ENCODE results near the gene FZD8. TPM values are rescaled to one million over a fixed set of nuclear protein-coding genes. Genes with fewer than 3 reads are reported as not detected.

Gene FZD8
- total RNA-seq, 4 donors from 2014 or later, result 12.4 to 21.5 (median 19.9) TPM

DNA sequence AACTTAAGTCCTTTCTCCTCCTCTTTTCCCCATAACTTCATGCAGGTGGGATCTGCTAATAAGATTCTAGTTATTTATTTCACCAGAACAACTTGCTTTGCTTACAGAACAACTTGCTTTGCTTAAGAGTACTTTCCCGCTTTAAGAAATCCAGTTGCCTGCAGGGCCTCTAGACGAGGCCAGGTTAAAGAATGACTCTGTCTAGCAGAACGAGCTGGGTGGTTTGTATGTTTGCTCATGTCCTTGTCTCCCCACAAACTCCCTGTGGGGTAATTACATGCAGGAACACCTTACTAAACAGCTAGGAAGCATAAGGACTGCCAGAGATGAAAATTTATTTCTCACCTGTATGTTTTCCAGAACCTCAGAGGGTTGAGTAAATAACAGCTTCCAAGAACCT lies 8.8 kb upstream of the FZD8 start:
- Histone ChIP-seq H3K27me3 (no peaks in the 10 kb centered on the region), H3K4me3 (replicated peaks in 1 of 3) (no peak overlapping the region), H3K27ac (no peak overlapping the region), H3K36me3 (no peaks in the 10 kb centered on the region), H3K4me1 (no peaks in the 10 kb centered on the region), H3K9me3 (no peaks in the 10 kb centered on the region)
- whole genome bisulfite sequencing, 2 donors, result 91 to 93% methylated on average over 3 of the region's 3 CpGs
- intact Hi-C loops (cut with DNase I), result no loop called here
- TF ChIP-seq CTCF (IDR thresholded peaks at IDR 0.05) (no peak), POLR2A (IDR thresholded peaks at IDR 0.05) (no peak)
- DNase-seq, result no peak

GRCh38 chr10:35644050-35644950 lies 2.2 kb upstream of the FZD8 start:
- H3K36me3 ChIP-seq, result no peaks in the 10 kb centered on the region
- H3K27me3 ChIP-seq, result no peaks in the 10 kb centered on the region
- peaks cover 6 to 18% of the 10 kb centered on the region in 2 donors for H3K4me1 ChIP-seq
- 8 to 13% methylated on average over 13 of the region's 13 CpGs for WGBS, 2 donors
- TF ChIP-seq POLR2A (IDR thresholded peaks at IDR 0.05) (no peak), CTCF (IDR thresholded peaks at IDR 0.05) (no peak)
- peak overlapping the region; percentile 76 to 90 (median 88) for H3K27ac ChIP-seq
- no peaks in the 10 kb centered on the region for H3K9me3 ChIP-seq
- peak overlapping the region in 2 of 3 donors; percentile 63 to 84 for H3K4me3 ChIP-seq (replicated peaks in 1 of 3)
- intact Hi-C loops (cut with DNase I), result no loop called here
- DNase-seq, result peak; percentile 58 to 60

DNA sequence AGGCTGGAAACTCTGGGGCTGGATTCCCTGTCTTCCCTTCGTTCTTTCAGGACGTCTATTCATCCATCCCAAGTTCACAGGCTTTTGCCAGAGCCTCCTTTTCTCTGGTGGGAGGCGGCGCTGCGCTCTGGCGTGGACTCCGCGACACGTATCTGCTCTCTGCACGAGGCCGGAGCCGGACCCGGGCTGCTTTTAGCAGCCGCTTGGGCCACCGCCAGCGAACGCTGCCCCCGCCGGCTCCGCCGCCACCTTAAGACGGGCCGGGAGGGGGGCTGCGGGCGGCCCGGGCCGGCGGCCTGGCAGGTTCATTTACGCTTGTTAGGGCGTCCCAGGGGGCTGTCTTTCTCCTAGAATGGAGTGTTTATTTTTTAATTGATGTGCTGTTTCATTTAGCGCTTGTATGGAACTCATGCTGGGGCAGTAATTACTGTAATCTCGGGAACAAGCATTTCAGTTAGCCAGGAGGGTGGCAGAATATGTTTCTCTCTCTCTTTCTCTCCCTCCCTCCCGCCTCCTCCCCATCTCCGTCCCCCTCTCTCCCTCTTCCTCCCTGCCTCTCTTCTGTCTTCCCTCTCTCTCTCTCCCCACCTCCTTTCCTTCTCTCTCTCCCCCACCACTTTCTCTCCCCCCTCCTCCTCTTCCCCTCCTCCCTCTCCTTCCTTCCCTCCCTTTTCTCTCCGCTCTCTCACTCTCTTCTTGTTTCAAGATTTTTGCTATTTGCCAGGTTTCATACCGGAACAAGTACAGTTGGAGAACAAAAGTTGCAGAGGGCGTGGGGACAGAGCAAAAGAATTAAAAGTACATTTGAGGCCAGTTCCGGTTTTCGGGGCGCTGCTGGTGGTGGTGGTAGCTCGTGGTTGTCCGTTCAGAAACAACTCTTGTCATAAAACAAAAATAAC lies 1.3 kb upstream of the FZD8 start:
- intact Hi-C loops (cut with DNase I), result no loop called here
- Histone ChIP-seq H3K36me3 (no peaks in the 10 kb centered on the region), H3K27me3 (no peaks in the 10 kb centered on the region), H3K4me1 (peaks cover 13 to 24% of the 10 kb centered on the region in 2 donors), H3K27ac (peak overlapping the region; percentile 76 to 90 (median 88)), H3K9me3 (no peaks in the 10 kb centered on the region), H3K4me3 (replicated peaks in 1 of 3) (peak overlapping the region; percentile 47 to 84 (median 63))
- peak in 1 of 2 donors; percentile 50 for TF ChIP-seq POLR2A (IDR thresholded peaks at IDR 0.05)
- TF ChIP-seq CTCF (IDR thresholded peaks at IDR 0.05), result no peak
- peak; percentile 91 to 92 for DNase-seq
- WGBS, 2 donors, result 0% methylated on average over 39 to 41 of the region's 42 CpGs

GRCh38 chr10:35642793-35643114 lies 658 bp upstream of the FZD8 start:
- no peaks in the 10 kb centered on the region for H3K27me3 ChIP-seq
- WGBS, 2 donors, result 0% methylated on average over 7 to 12 of the region's 17 CpGs
- peak overlapping the region; percentile 47 to 84 (median 63) for H3K4me3 ChIP-seq (replicated peaks in 1 of 3)
- H3K4me1 ChIP-seq, result peaks cover 19 to 24% of the 10 kb centered on the region in 2 donors
- peak overlapping the region; percentile 76 to 90 (median 88) for H3K27ac ChIP-seq
- no peaks in the 10 kb centered on the region for H3K9me3 ChIP-seq
- DNase-seq, result no peak
- intact Hi-C loops (cut with DNase I), result no loop called here
- TF ChIP-seq CTCF (IDR thresholded peaks at IDR 0.05) (no peak), POLR2A (IDR thresholded peaks at IDR 0.05) (no peak)
- H3K36me3 ChIP-seq, result no peaks in the 10 kb centered on the region

All from thyroid gland (tissue), 4 donors.